Occipital lobe (tissue), 2 donors: ENCODE data around the gene AMN1. TPM values are rescaled to one million over a fixed set of nuclear protein-coding genes. Genes with fewer than 3 reads are reported as not detected.
A peak's percentile ranks its signal among the peaks of the same experiment; 100 is the strongest.
"Not testable (repeated sequence)": the region's sequence is repeated elsewhere in the genome, so short reads cannot be mapped to it uniquely, and the experiment has no call there.

Experiments used
- DNase-seq: peaks from one replicate; lab custom pipeline; 2025; lab: John Stamatoyannopoulos, UW
- total RNA-seq: library from RNA; depleted of rRNA; stranded (reverse); fragments of >200 nt; gene quantifications from one replicate; pipeline ENCODE4 v1.2.3, GENCODE V29; 2014

Gene AMN1
- total RNA-seq, 1 donor from 2014 or later = 94.1 TPM

DNA sequence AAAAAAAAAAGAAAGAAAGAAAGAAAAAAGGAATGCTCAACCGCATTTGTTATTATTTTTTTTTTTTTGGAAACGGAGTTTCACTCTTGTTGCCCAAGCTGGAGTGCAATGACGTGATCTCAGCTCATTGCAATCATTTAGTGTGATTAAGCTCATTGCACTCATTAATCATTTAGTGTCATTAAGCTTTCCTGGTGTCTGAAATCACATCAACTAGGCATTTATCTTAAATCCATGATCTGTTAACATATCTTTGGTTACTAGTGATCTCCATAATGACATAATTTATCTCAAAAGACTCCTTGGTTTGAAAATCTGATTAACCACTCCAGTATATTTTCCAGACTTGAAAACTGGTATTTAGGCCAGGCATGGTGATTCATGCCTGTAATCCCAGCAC lies 43.0 kb downstream of the AMN1 start:
- no peak for DNase-seq

GRCh38 chr12:31682136-31682962 lies 46.5 kb downstream of the AMN1 start:
- DNase-seq = no peak

- DNase-seq = no peak
Observed at GRCh38 chr12:31672521-31672920, 56.3 kb downstream of the AMN1 start.

GRCh38 chr12:31669582-31669981 lies 59.2 kb downstream of the AMN1 start:
- DNase-seq = not testable (repeated sequence)

DNA sequence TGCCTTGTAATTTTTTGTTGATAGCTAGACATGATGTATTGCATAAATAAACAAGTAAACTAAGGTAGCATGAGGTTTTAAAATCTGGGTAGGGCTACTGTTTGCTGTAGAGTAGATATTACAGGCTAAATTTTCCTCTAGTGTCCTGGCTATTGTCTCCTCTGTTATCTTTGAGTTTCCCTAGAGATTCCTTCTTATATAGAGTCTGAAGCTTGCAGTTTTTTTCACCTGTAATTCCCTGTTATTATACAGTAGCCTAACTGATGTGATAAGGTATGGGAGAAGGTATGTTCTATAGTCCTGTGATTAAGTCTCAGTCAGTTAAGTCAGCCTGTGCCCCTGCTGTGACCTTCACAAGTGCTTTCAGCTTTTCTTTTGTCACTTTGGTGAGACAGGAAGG lies 59.8 kb downstream of the AMN1 start:
- no peak for DNase-seq

GRCh38 chr12:31664038-31664437 lies 64.8 kb downstream of the AMN1 start:
- DNase-seq = no peak

DNA sequence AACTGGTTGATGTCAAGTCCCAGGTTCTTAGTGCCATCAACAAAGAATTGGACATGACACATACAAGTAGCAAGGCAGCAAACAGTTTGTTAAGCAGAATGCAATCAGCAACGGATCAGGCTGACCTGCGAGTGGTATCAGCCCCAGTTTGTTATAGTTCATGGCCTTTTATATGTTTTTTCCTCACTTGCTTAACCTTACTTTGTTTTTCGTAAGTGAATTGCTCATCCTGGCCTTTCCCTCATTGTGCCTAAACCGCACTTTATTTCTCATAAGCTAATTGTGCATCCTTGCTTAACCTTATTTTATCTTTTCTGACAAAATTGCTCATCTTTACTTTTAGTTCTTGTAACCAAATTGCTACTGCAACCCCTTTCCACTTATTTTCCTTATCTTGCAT lies 65.2 kb downstream of the AMN1 start:
- no peak for DNase-seq

- DNase-seq = no peak
Observed at GRCh38 chr12:31662176-31662849, 66.5 kb downstream of the AMN1 start.

- peak; percentile 88 for DNase-seq
Observed at GRCh38 chr12:31659087-31659942, 69.5 kb downstream of the AMN1 start, which contains the start of gene ETFBKMT. ETFBKMT (plus strand) TSS chr12:31659688; CDS start chr12:31661954, 2,266 bp downstream.

GRCh38 chr12:31658471-31659086 lies 70.2 kb downstream of the AMN1 start:
- no peak for DNase-seq

- DNase-seq = no peak
Observed at GRCh38 chr12:31655792-31656191, 73.0 kb downstream of the AMN1 start.

DNA sequence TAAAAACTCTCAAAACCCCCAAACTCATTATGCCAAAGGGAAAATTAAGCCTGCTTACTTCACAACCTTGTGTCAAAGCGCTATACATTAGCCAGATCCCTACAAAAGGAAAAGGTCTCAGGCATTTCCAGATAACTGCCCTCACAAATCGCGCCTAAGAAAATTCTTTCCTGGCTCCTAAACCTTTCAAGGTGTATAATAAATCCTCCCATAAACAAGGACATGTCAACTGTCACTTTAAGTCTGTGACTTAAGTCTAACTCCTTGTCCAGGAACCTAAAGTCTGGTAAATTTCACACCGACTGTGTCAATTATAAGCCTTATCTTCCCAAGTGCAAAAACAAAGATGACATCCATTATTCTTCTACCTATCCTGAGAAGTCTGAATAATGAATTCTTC lies 73.6 kb downstream of the AMN1 start:
- DNase-seq = no peak

DNA sequence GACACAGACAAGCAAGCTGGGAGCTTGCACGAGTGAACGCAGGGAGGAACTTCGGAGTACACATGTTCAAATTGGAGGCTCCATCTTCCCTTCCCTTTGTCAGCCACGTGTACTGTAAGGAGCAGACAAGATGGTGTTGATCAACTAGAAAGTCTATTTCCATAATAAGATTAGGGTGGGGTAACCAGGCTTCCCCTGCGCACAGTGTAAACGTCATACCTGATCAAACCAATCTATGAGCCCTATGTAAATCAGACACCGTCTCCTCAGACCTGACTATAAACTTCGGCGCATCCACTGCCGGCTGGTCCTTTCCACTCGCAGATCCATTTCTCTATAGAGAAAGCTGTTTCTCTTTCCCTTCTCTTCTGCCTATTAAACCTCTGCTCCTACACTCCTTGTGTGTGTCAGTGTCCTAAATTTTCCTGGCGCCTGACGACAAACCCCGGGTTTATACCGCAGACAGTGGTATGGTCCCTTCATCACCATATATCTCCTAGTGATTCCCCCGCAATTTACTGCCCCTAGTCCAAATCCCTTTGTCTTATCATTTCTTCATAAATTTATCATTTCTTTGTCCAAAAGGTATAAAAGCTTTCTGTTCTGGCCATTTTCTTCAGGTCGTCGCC lies 76.8 kb downstream of the AMN1 start:
- no peak for DNase-seq

DNA sequence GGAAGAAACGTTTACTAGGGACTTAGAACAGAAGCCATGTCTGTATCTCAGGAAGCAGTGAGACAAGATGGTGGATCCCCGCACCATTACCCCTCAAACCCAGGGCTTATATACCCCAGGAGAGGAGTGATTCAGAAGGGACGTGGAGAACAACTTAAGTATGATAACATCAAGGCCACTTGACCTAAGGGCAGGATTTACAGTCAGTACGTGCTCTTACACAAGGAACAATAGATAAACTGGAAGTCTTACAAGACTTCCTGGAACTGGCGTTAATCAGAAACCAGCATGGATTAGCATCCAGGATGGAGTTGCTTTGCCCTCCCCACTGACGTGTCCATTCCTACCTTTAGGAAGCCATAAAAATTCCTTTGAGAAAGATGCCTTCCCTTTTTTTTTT lies 77.9 kb downstream of the AMN1 start:
- no peak for DNase-seq

DNA sequence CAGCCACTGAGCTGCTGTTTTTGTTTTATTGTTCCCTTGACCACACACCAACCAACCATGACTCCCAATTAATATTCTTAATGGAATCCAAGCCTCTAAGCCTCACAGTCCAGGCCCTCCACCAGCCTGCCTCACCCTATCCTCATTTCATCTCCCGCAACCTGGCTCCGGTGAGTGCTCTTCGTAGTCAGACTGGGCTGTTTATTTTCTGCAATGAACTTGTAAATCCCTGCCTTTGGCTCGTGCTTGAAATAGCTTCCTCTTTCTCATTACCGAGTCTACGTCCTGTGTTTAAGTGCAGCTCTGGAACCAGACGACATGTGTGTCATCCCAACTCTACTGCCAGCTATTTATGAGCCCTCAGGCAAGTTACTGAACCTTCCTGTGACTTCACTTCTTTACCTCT lies 81.7 kb downstream of the AMN1 start:
- DNase-seq = no peak

DNA sequence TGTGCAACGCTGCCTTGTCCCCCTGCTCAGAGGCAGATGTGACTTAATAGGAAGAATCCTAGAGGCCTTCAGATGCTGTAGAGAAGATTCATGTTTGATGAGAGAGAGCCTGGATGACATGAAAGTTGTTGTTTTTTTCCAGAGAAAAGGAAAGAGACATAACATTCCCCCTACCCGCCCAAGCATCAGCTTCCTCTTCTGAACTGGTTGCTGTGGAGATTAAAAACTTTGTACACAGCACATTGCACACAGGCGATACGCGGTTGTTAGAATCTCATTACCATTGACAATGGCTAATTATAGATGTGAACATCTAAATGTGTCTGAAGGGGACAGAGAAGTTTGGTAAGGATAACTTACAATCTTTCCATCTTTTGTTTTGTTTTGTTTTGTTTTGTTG lies 82.9 kb downstream of the AMN1 start:
- no peak for DNase-seq

DNA sequence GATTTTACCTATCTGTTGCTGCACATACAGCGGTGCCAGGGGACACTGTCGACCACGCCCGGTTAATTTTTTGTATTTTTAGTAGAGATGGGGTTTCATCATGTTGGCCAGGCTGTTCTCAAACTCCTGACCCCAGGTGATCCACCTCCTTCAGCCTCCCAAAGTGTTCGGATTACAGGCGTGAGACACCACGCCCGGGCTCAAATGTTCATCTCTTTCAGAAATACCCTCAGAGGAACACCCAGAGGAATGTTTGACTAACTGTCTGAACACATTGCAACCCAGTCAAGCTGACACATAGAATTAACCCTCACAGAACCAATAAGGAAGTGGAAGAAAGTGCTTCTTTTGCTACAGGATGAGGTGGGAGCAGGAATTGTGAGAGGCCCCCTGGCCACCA lies 84.3 kb downstream of the AMN1 start:
- DNase-seq = no peak

GRCh38 chr12:31641509-31642090 lies 87.2 kb downstream of the AMN1 start:
- DNase-seq = no peak

- no peak for DNase-seq
Observed at GRCh38 chr12:31634620-31635019, 94.2 kb downstream of the AMN1 start.

DNA sequence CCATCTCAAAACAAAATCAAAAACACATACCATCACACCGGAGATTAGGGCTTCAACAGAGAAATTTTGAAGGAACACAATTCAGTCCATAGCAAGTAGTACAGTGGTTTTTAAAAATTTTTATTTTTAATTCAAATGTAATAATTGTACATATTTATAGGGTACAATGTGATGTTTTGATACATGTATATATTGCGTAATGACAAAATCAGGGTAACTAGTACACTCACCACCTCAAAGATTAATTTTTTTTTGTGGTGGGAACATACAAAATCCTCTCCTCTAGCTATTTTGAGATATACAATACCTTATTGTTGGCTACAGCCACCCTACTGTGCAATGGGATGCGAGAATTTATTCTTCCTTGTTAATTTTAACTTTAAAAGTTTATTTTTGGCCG lies 95.4 kb downstream of the AMN1 start:
- DNase-seq = no peak

GRCh38 chr12:31631809-31632208 lies 97.0 kb downstream of the AMN1 start:
- DNase-seq = no peak
